SJSA1 (cell line): ENCODE measurements around the gene ADRA2A. TPM values are rescaled to one million over a fixed set of nuclear protein-coding genes. Genes with fewer than 3 reads are reported as not detected.

ENCODE experiments used
- DNase-seq, 2 experiments: peaks; one replicate each; pipeline ENCODE4 v3.0.0-alpha.2; 2015 to 2020; ENCODE audit warnings: low spot score in 2 of 2, low read depth in 1 of 2
- H3K27ac ChIP-seq: fragments of 250-450 bp; sonication (Bioruptor Pico); 2 replicates; pipeline ENCODE4 v1.5.1; 2020; ENCODE audit warnings: mild to moderate bottlenecking, moderate library complexity
- H3K27me3 ChIP-seq: fragments of 250-450 bp; sonication (Bioruptor Pico); replicated peaks from 2 replicates; pipeline ENCODE4 v1.5.1; 2020; ENCODE audit warnings: mild to moderate bottlenecking, moderate library complexity
- H3K36me3 ChIP-seq: fragments of 250-450 bp; sonication (Bioruptor Pico); 2 replicates; pipeline ENCODE4 v1.5.1; 2020; ENCODE audit warnings: mild to moderate bottlenecking
- H3K4me1 ChIP-seq: fragments of 250-450 bp; sonication (Bioruptor Pico); replicated peaks from 2 replicates; pipeline ENCODE4 v1.6.1; 2021; ENCODE audit warnings: mild to moderate bottlenecking
- H3K4me3 ChIP-seq: fragments of 250-450 bp; sonication (Bioruptor Pico); 2 replicates; pipeline ENCODE4 v1.5.1; 2020; ENCODE audit warnings: mild to moderate bottlenecking
- H3K9me3 ChIP-seq: fragments of 250-450 bp; sonication (Bioruptor Pico); replicated peaks from 2 replicates; pipeline ENCODE4 v1.5.1; 2020; ENCODE audit warnings: mild to moderate bottlenecking
- total RNA-seq: library from RNA; depleted of rRNA; stranded (reverse); fragments of >200 nt; shearing (Covaris generic); gene quantifications from 2 replicates; pipeline ENCODE4 v1.2.3, GENCODE V29; 2014; rRNA removed

ADRA2A gene
- 0.53 and 0.68 TPM in 2 replicates for total RNA-seq

DNA sequence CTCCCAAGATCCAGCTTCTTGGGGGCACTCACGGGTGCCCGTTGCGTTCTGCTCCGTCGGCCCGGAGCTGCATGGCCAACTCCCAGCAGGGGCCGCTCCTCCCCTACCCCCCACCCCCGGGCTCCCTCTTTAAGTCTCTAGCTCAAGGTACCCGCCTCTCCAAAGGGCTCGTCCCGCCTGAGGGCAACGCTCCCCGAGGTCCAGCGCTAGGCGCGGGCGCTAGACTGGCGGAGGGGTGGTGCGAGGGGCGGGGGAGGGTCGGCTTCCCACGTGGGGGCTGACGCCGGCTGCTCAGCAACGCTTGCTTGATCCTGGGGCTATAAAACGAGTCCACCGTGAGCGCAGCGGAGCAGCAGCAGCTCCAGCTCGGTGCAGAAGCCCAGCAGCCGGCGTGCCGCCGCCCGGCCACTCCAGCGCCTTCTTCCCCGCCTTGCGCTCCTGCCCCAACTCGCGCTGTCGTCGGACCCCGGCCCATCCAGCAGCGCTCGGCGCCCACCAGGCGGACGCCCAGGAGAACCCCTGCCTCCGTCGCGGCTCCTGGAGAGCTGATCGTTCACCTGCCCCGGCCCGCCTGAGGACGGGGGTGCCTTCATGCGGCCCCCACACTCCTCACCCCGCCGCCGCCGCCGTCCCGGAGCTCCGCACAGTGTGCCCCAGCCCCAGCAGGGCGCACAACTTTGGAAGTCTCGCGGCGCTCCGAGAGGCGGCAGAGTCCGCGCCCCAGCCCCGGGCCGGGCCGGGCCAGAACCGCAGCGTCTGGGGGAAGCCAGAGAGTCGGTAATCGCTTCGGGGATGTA, at the start of gene ADRA2A:
Gene ADRA2A, plus strand, starts transcription at position 348 of the 797 bp plus-strand sequence. CDS start 968 bp downstream, outside the sequence.
- DNase-seq: peak; percentile 46 to 62
- H3K4me3 ChIP-seq: peak within 1 kb of the TSS; percentile 45
- no peaks in the 10 kb centered on the region; the same call in 1 of the 2 replicates for H3K36me3 ChIP-seq
- H3K9me3 ChIP-seq: no peaks in the 10 kb centered on the region; the same call in 1 of the 2 replicates
- H3K4me1 ChIP-seq: peaks cover 24% of the 10 kb centered on the region
- H3K27ac ChIP-seq: no peak within 1 kb of the TSS
- peaks cover 27% of the 10 kb centered on the region for H3K27me3 ChIP-seq

DNA sequence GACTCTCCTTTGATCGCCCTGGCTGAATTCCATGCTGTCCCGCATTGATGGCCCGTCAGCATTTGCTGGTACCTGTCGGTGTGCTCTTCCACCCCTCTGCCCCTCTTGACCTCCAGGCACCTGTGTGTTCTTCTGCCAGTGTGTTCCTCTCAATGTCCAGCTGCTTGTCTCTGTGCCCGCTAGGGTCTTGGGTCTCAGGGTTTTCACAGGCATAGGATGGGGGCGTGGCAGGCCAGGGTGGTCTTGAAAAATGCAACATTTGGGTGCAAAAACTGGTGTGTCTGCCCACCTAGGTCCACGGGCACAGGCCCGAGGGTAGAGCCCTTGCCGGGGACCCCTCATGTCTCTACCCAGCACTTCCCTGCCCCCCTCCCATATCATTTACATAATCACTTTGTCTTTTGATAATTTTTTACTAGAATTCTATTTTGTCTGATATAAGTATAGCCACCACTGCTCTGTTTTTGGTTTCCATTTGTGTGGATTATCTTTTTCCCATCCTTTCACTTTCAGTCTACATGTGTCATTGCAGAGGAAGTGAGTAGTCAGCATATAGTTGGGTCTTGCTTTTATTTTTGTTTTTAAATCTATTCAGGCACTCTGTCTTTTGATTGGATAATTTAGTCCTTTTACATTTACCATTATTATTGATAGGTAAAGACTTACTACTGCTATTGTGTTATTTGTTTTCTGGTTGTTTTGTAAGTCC, 46.6 kb upstream of the ADRA2A start:
- H3K4me3 ChIP-seq: no peak overlapping the region
- no peak overlapping the region for H3K27ac ChIP-seq
- 0 out of 2 replicates have a peak, but pooled peaks cover 6% of the 10 kb centered on the region for H3K36me3 ChIP-seq
- H3K27me3 ChIP-seq: no peaks in the 10 kb centered on the region
- no peaks in the 10 kb centered on the region for H3K9me3 ChIP-seq
- peaks cover 12% of the 10 kb centered on the region for H3K4me1 ChIP-seq
- no peak for DNase-seq

DNA sequence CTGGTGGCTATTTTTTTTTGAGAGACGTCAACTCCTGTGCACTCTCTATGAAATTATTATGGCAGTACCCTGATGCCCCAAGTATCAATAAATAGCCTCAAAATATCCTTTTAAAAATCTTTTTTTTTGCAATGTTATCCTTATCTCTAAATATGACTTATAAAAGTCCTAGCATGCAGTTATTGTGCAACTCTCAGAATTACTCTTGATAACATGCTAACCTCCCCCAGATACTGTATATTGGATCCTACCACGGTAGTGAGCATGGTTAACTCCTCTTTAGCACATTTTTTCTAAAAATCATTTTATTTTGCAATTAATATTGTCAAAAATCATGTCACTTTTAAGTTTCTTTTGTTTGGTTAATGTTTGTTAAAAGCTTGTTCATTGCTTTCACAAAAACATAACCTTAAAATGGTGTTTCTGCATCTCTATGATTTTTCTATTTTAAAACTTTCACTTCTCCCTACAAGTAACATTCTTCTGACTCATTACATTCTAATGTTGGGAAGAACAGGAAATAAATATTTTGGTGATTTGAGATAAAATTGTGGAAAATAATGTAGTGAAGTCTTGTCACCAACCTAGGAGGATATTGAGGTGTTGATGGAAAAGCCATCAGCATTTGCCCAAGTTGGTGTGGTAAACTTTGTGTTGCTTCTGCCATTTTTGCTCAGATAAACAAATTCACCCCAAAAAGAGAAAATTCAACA, 42.1 kb upstream of the ADRA2A start:
- no peak overlapping the region for H3K4me3 ChIP-seq
- peak overlapping the region; percentile 76 for H3K27ac ChIP-seq

DNA sequence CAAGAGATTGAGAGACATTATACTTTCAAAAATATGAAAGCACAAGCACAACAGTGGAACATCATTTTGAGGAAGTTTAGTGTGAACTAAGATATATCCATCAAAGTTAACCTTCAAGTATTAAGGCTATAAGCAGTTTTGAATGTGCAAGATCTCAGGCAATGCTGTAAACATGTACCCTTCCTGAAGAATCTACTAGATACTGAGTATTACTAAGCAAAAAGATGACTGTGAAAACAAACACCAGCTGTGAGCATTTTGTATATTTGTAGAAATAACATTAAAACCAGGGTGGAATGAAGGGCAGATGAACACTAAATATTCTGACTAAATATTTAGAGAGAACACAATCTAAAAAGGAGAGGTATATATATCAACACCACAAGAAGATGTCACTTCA, 41.3 kb upstream of the ADRA2A start:
- Histone ChIP-seq H3K27me3 (no peaks in the 10 kb centered on the region), H3K9me3 (0 out of 2 replicates have a peak, but pooled peaks cover 2% of the 10 kb centered on the region), H3K27ac (peak overlapping the region; percentile 76), H3K4me1 (peaks cover 20% of the 10 kb centered on the region), H3K4me3 (no peak overlapping the region), H3K36me3 (0 out of 2 replicates have a peak, but pooled peaks cover 6% of the 10 kb centered on the region)
- DNase-seq: peak in 1 of 2 experiments; percentile 23

More for the DNA sequence above, 42.1 kb upstream of the ADRA2A start:
- no peaks in the 10 kb centered on the region for H3K27me3 ChIP-seq
- peaks cover 20% of the 10 kb centered on the region for H3K4me1 ChIP-seq
- peak in 1 of 2 experiments; percentile 42 for DNase-seq
- 0 out of 2 replicates have a peak, but pooled peaks cover 6% of the 10 kb centered on the region for H3K36me3 ChIP-seq
- H3K9me3 ChIP-seq: no peaks in the 10 kb centered on the region

DNA sequence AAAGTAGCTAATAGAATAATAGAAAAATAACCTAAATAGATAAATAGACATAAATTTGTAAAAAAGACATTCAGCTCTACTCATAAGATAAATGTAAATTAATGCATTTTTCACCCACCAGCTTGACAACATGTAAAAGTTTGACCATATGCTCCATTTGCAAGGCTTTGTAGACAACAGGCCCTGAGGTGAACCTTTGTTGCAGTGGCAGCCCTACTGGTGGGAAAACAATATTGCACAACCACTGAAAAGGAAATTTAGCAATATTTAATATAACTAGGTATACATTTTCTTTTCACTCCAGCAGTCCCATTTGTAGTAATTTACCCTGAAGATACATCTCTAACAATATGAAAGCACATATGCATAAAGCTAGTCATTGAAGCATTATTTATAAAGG, 39.0 kb upstream of the ADRA2A start:
- Histone ChIP-seq H3K4me1 (peaks cover 20% of the 10 kb centered on the region), H3K36me3 (no peaks in the 10 kb centered on the region), H3K27me3 (no peaks in the 10 kb centered on the region), H3K4me3 (no peak overlapping the region), H3K9me3 (0 out of 2 replicates have a peak, but pooled peaks cover 2% of the 10 kb centered on the region), H3K27ac (no peak overlapping the region)
- DNase-seq: no peak

DNA sequence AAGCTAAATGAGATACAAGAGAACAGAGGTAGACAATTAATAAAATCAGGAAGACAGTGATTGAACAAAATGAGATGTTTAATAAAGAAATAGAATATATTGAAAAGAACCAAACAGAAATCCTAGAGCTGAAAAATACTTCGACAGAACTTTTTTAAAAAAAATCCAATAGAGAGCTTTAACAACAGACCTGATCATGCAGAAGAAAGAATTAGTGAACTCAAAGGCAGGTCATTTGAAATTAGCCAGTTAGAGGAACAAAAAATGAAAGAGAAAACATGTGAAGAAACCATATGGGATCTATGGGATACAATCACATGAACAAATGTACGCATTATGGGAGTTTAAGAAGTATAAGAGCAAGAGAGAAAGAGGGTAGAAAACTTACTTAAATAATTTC, 37.3 kb upstream of the ADRA2A start:
- H3K9me3 ChIP-seq: 0 out of 2 replicates have a peak, but pooled peaks cover 2% of the 10 kb centered on the region
- H3K27me3 ChIP-seq: no peaks in the 10 kb centered on the region
- peaks cover 15% of the 10 kb centered on the region for H3K4me1 ChIP-seq
- no peak overlapping the region for H3K4me3 ChIP-seq
- no peak for DNase-seq
- no peaks in the 10 kb centered on the region for H3K36me3 ChIP-seq
- H3K27ac ChIP-seq: no peak overlapping the region

DNA sequence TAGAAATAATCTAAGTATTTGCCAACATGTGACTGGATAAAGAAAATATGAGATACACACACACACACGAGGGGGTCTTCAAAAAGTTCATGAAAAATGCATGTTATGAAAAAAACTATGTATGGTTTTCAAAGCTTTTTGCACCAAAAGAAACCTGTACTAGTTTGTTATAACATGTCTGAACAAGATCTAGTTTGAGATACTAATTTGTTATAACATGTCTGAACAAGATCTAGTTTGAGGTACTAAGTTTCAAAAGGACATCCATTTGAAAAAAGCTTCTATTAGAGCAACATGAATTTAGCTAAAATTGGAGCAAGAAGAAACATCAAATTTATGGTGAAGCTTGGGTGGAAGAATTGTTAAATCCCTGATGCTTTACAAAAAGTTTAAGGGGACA, 19.8 kb upstream of the ADRA2A start:
- Histone ChIP-seq H3K4me1 (no peaks in the 10 kb centered on the region), H3K27ac (no peak overlapping the region), H3K27me3 (peaks cover 3% of the 10 kb centered on the region; the same call in 1 of the 2 replicates), H3K4me3 (no peak overlapping the region), H3K36me3 (no peaks in the 10 kb centered on the region), H3K9me3 (no peaks in the 10 kb centered on the region; the same call in 1 of the 2 replicates)
- DNase-seq: no peak

DNA sequence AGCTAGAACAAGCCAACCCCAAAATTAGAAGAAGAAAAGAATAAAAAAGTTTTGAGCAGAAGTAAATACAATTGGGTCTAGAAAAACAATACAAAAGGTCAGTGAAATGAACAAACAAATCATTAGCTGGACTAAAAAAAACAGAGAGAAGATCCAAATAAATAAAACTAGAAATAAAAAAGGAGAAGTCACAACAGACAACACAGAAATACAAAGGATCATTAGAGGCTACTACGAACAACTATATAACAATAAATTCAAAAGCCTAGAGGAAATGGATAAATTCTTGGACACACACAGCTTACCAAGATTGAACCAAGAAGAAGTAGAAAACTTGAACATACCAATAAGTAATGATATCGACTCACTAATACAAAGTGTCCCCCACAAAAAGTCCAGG, 13.4 kb upstream of the ADRA2A start:
- Histone ChIP-seq H3K36me3 (no peaks in the 10 kb centered on the region), H3K4me3 (no peak overlapping the region), H3K9me3 (no peaks in the 10 kb centered on the region), H3K4me1 (no peaks in the 10 kb centered on the region), H3K27me3 (no peaks in the 10 kb centered on the region), H3K27ac (no peak overlapping the region)
- DNase-seq: no peak

DNA sequence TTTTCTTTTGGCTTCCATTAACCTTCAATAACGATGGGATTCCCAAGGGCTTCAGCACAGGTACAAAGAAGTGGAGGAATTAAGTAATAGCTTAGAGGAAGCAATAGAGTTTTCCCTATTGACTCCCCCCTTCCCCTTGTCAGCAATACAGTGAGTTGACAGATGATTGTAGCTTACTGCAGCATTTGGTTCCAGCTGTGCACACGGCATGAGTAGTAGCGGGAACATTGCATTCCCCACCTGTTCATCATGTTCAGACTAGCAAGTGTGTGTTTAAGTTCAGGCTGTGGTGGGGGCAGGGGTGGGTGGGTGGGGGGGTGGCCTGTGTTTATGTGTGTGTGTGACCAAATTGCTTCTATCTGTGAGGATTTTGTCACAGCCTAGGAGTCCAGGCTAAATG, 4.6 kb upstream of the ADRA2A start:
- Histone ChIP-seq H3K27me3 (peaks cover 15% of the 10 kb centered on the region), H3K4me1 (peaks cover 14% of the 10 kb centered on the region), H3K4me3 (no peak overlapping the region), H3K9me3 (no peaks in the 10 kb centered on the region), H3K27ac (no peak overlapping the region), H3K36me3 (no peaks in the 10 kb centered on the region)
- DNase-seq: no peak

DNA sequence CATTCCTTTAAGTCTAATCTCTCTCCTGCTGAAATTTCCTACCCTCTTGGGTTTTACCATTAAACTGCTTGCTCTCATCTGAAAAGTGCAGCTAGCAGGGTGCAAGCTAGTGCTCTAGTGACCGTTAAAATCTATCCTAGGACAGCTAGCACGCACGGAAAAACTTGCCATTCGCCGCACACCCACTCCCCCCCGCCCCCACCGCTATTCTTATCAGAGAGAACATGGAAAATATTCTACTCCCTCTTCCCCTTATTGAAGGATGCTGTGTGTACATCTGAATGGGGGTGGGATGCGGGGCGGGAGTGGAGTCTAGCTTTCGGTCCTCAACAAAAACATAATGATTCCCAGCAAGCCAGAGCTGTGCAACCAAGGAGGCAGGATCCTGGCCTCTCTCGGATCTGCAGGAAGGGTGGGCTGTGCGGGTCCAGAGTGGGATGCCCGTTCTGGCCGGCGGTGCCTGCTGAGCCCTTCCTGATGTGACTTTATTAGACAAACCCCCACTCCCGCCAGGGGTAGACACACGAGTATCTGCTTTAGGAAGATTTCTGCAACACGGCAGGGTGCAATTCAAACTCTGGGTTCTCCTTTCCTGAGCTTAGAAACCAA, 1.1 kb upstream of the ADRA2A start:
- peaks cover 24% of the 10 kb centered on the region for H3K4me1 ChIP-seq
- H3K36me3 ChIP-seq: no peaks in the 10 kb centered on the region; the same call in 1 of the 2 replicates
- H3K4me3 ChIP-seq: peak overlapping the region; percentile 45
- no peak overlapping the region for H3K27ac ChIP-seq
- H3K27me3 ChIP-seq: peaks cover 27% of the 10 kb centered on the region
- DNase-seq: no peak
- H3K9me3 ChIP-seq: no peaks in the 10 kb centered on the region; the same call in 1 of the 2 replicates

DNA sequence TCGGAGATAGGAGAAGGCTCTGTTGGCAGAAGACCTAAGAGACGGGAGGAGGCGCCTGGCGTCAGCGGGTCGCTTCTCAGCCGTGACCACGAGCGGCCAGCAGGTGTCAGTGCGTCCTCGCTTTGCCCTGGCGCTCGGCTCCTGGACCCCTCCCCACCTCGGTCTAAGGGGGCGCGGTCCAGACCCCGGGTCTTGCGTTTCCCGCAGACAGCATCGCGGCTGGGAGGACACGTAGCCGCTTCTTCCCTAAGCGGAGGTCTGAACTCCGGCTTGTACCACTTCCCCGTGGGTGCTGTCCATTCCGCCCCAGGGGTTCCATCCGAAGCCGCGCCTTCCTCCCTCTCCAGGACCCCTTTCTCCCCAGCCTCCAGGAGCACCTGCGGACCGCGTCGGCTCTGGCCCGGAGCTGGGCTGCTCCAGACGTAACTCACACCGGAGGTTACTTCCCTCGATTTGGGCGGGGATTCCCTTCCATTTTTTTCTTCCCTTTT, 593 bp upstream of the ADRA2A start:
- Histone ChIP-seq H3K36me3 (no peaks in the 10 kb centered on the region; the same call in 1 of the 2 replicates), H3K4me3 (peak overlapping the region; percentile 45), H3K9me3 (no peaks in the 10 kb centered on the region; the same call in 1 of the 2 replicates), H3K4me1 (peaks cover 24% of the 10 kb centered on the region), H3K27me3 (peaks cover 27% of the 10 kb centered on the region), H3K27ac (no peak overlapping the region)
- DNase-seq: peak; percentile 63 to 74

DNA sequence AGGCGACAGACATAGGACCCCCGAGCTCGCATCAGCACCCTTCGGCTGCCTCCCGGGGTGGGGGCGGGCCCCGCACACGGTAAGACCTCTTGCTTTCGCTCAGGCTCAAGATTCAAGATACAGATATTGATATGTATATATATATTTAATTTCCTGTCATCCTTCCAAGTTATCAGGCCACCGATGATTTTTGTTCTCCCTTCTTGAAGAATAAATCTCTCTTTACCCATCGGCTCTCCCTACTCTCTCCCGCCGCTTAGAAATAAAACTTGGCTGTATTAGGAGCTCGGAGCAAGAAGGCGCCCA, 603 bp downstream of the ADRA2A start:
- H3K36me3 ChIP-seq: no peaks in the 10 kb centered on the region; the same call in 1 of the 2 replicates
- no peaks in the 10 kb centered on the region; the same call in 1 of the 2 replicates for H3K9me3 ChIP-seq
- H3K27me3 ChIP-seq: peaks cover 27% of the 10 kb centered on the region
- H3K27ac ChIP-seq: no peak overlapping the region
- no peak for DNase-seq
- H3K4me3 ChIP-seq: peak overlapping the region; percentile 45
- peaks cover 24% of the 10 kb centered on the region for H3K4me1 ChIP-seq
